Natural killer cell treated with Interleukin-12 subunit alpha and Interleukin-12 subunit beta and Interleukin-15 and Interleukin-18, amount 100 ng/mL, for 72 hours (primary cell): ENCODE measurements around the gene LCE2D. TPM values are rescaled to one million over a fixed set of nuclear protein-coding genes. Genes with fewer than 3 reads are reported as not detected.

Source experiments
- ATAC-seq, 2 donors: fragments of 150-1000 bp; cut with Tn5 transposase in 1 of 2; sonication (Bioruptor Pico), chemical (Tn5 transposase) in 1 of 2; 2 replicates each; pipeline ENCODE4 v1.10.0; 2021
- DNase-seq: peaks from one replicate; pipeline ENCODE4 v3.0.0; 2022; ENCODE audit warnings: low spot score
- H3K27ac Mint-ChIP-seq, 2 donors: 1 replicate in 1 of 2; 2 replicates in 1 of 2; pipeline ENCODE4 v1.8.0; 2022; ENCODE audit warnings: mixed read lengths in 2 of 2, mild to moderate bottlenecking in 1 of 2, moderate library complexity in 1 of 2
- H3K27me3 Mint-ChIP-seq, 2 donors: 1 replicate in 1 of 2; 2 replicates in 1 of 2; pipeline ENCODE4 v1.8.0; 2022; ENCODE audit warnings: mixed read lengths in 2 of 2
- H3K36me3 Mint-ChIP-seq: one replicate; pipeline ENCODE4 v1.8.0; 2022; ENCODE audit warnings: mixed read lengths
- H3K4me1 Mint-ChIP-seq, 2 donors: 1 replicate in 1 of 2; 2 replicates in 1 of 2; pipeline ENCODE4 v1.8.0; 2022; ENCODE audit warnings: low read depth in 2 of 2, mixed read lengths in 2 of 2, mild to moderate bottlenecking in 1 of 2
- H3K4me3 Mint-ChIP-seq: one replicate; pipeline ENCODE4 v1.8.0; 2022; ENCODE audit warnings: mixed read lengths
- H3K9me3 Mint-ChIP-seq: 2 replicates; pipeline ENCODE4 v1.8.0; 2022; ENCODE audit warnings: mixed read lengths
- total RNA-seq, 2 donors: library from RNA; stranded (reverse); gene quantifications; one replicate each; pipeline ENCODE4 v1.2.3, GENCODE V29; 2022

Gene LCE2D
- total RNA-seq = not detected

- DNase-seq (no peak), ATAC-seq (peak in 1 of 2 donors; percentile 53)
- Mint-ChIP-seq H3K4me3 (no peak within 1 kb of the TSS), H3K4me1 (no peaks in the 10 kb centered on the region), H3K36me3 (no peaks in the 10 kb centered on the region), H3K27ac (no peak within 1 kb of the TSS), H3K9me3 (no peaks in the 10 kb centered on the region), H3K27me3 (peaks cover 29 to 33% of the 10 kb centered on the region in 2 donors)
Measured at GRCh38 chr1:152663098-152663497, at the start of gene LCE2D. Gene LCE2D, plus strand, starts transcription at chr1:152663380. Its CDS starts 726 bp downstream, at chr1:152664106.

- ATAC-seq (no peak), DNase-seq (no peak)
- Mint-ChIP-seq H3K4me3 (no peak within 1 kb of the TSS), H3K27me3 (peaks cover 7 to 8% of the 10 kb centered on the region in 2 donors), H3K9me3 (peaks cover 3% of the 10 kb centered on the region), H3K36me3 (peaks cover 4% of the 10 kb centered on the region), H3K27ac (no peak within 1 kb of the TSS), H3K4me1 (no peaks in the 10 kb centered on the region)
Measured at GRCh38 chr1:152613511-152613910, 49.7 kb upstream of the LCE2D start, which contains the start of gene LCE3B. Gene LCE3B, plus strand, starts transcription at chr1:152613811. Its CDS starts 0 bp downstream, at chr1:152613811.

- Mint-ChIP-seq H3K4me3 (no peak overlapping the region), H3K27me3 (peaks cover 21 to 27% of the 10 kb centered on the region in 2 donors), H3K9me3 (peaks cover 6% of the 10 kb centered on the region), H3K36me3 (peaks cover 7% of the 10 kb centered on the region), H3K4me1 (peaks cover 3 to 4% of the 10 kb centered on the region in 2 donors), H3K27ac (no peak overlapping the region)
- DNase-seq (no peak), ATAC-seq (peak in 1 of 2 donors; percentile 50)
Measured at GRCh38 chr1:152621993-152622392, 41.2 kb upstream of the LCE2D start.

- peak; percentile 58 to 69 for ATAC-seq
- H3K27ac Mint-ChIP-seq = no peak within 1 kb of the TSS
Measured at GRCh38 chr1:152622803-152623202, 40.4 kb upstream of the LCE2D start, which contains the start of gene LCE3A. Gene LCE3A, minus strand, starts transcription at chr1:152623103. Its CDS starts 0 bp downstream, at chr1:152623103.

GRCh38 chr1:152623203-152623844 lies 39.9 kb upstream of the LCE2D start:
- Mint-ChIP-seq H3K4me3 (no peak overlapping the region), H3K4me1 (peaks cover 3 to 4% of the 10 kb centered on the region in 2 donors), H3K9me3 (peaks cover 5% of the 10 kb centered on the region), H3K36me3 (peaks cover 5% of the 10 kb centered on the region), H3K27ac (no peak overlapping the region), H3K27me3 (peaks cover 23 to 39% of the 10 kb centered on the region in 2 donors)
- ATAC-seq = peak; percentile 41 to 48
- DNase-seq = no peak

More at GRCh38 chr1:152622803-152623202, 40.4 kb upstream of the LCE2D start, which contains the start of gene LCE3A:
- Mint-ChIP-seq H3K27me3 (peaks cover 22 to 35% of the 10 kb centered on the region in 2 donors), H3K9me3 (peaks cover 6% of the 10 kb centered on the region), H3K36me3 (peaks cover 7% of the 10 kb centered on the region), H3K4me3 (no peak within 1 kb of the TSS), H3K4me1 (peaks cover 3 to 4% of the 10 kb centered on the region in 2 donors)
- DNase-seq = no peak

GRCh38 chr1:152626744-152627143 lies 36.4 kb upstream of the LCE2D start:
- no peaks in the 10 kb centered on the region for H3K36me3 Mint-ChIP-seq
- no peak overlapping the region for H3K4me3 Mint-ChIP-seq
- peaks cover 25 to 54% of the 10 kb centered on the region in 2 donors for H3K27me3 Mint-ChIP-seq
- H3K9me3 Mint-ChIP-seq = no peaks in the 10 kb centered on the region
- ATAC-seq (no peak), DNase-seq (no peak)
- peaks cover 3 to 4% of the 10 kb centered on the region in 2 donors for H3K4me1 Mint-ChIP-seq
- H3K27ac Mint-ChIP-seq = no peak overlapping the region

- Mint-ChIP-seq H3K27me3 (peaks cover 20 to 54% of the 10 kb centered on the region in 2 donors), H3K4me3 (no peak overlapping the region), H3K4me1 (no peaks in the 10 kb centered on the region), H3K27ac (no peak overlapping the region), H3K36me3 (no peaks in the 10 kb centered on the region), H3K9me3 (no peaks in the 10 kb centered on the region)
- DNase-seq (no peak), ATAC-seq (no peak)
Measured at GRCh38 chr1:152630596-152630995, 32.6 kb upstream of the LCE2D start.

- Mint-ChIP-seq H3K9me3 (no peaks in the 10 kb centered on the region), H3K27me3 (peaks cover 8 to 11% of the 10 kb centered on the region in 2 donors), H3K36me3 (no peaks in the 10 kb centered on the region), H3K4me3 (no peak overlapping the region), H3K27ac (no peak overlapping the region), H3K4me1 (no peaks in the 10 kb centered on the region)
- no peak for ATAC-seq
- DNase-seq = no peak
Measured at GRCh38 chr1:152640351-152640750, 22.8 kb upstream of the LCE2D start.

- no peaks in the 10 kb centered on the region for H3K4me1 Mint-ChIP-seq
- no peaks in the 10 kb centered on the region for H3K36me3 Mint-ChIP-seq
- no peak overlapping the region for H3K4me3 Mint-ChIP-seq
- no peak for ATAC-seq
- no peaks in the 10 kb centered on the region for H3K9me3 Mint-ChIP-seq
- no peak for DNase-seq
- peaks cover 20 to 21% of the 10 kb centered on the region in 2 donors for H3K27me3 Mint-ChIP-seq
- no peak overlapping the region for H3K27ac Mint-ChIP-seq
Measured at GRCh38 chr1:152643945-152644344, 19.2 kb upstream of the LCE2D start.

GRCh38 chr1:152645146-152645545 lies 18.0 kb upstream of the LCE2D start:
- Mint-ChIP-seq H3K4me3 (no peak overlapping the region), H3K36me3 (no peaks in the 10 kb centered on the region), H3K27ac (no peak overlapping the region), H3K9me3 (no peaks in the 10 kb centered on the region), H3K4me1 (no peaks in the 10 kb centered on the region), H3K27me3 (peaks cover 26 to 29% of the 10 kb centered on the region in 2 donors)
- DNase-seq (no peak), ATAC-seq (no peak)

GRCh38 chr1:152646656-152647055 lies 16.5 kb upstream of the LCE2D start:
- no peak overlapping the region for H3K27ac Mint-ChIP-seq
- no peak for DNase-seq
- H3K4me1 Mint-ChIP-seq = no peaks in the 10 kb centered on the region
- H3K9me3 Mint-ChIP-seq = no peaks in the 10 kb centered on the region
- peaks cover 33 to 37% of the 10 kb centered on the region in 2 donors for H3K27me3 Mint-ChIP-seq
- no peak overlapping the region for H3K4me3 Mint-ChIP-seq
- H3K36me3 Mint-ChIP-seq = no peaks in the 10 kb centered on the region
- no peak for ATAC-seq

GRCh38 chr1:152654110-152654509 lies 9.1 kb upstream of the LCE2D start:
- Mint-ChIP-seq H3K36me3 (no peaks in the 10 kb centered on the region), H3K27ac (no peak overlapping the region), H3K9me3 (no peaks in the 10 kb centered on the region), H3K4me3 (no peak overlapping the region), H3K27me3 (peaks cover 25 to 33% of the 10 kb centered on the region in 2 donors), H3K4me1 (peaks cover 2 to 4% of the 10 kb centered on the region in 2 donors)
- ATAC-seq (no peak), DNase-seq (peak; percentile 66)

GRCh38 chr1:152656459-152656858 lies 6.7 kb upstream of the LCE2D start:
- Mint-ChIP-seq H3K9me3 (no peaks in the 10 kb centered on the region), H3K36me3 (no peaks in the 10 kb centered on the region), H3K4me1 (peaks cover 2 to 4% of the 10 kb centered on the region in 2 donors), H3K27ac (no peak overlapping the region), H3K4me3 (no peak overlapping the region), H3K27me3 (peaks cover 25 to 27% of the 10 kb centered on the region in 2 donors)
- DNase-seq (no peak), ATAC-seq (no peak)

GRCh38 chr1:152657677-152658076 lies 5.5 kb upstream of the LCE2D start:
- no peak for DNase-seq
- Mint-ChIP-seq H3K4me3 (no peak overlapping the region), H3K27me3 (peaks cover 26 to 27% of the 10 kb centered on the region in 2 donors), H3K9me3 (no peaks in the 10 kb centered on the region), H3K4me1 (peaks cover 2 to 4% of the 10 kb centered on the region in 2 donors), H3K36me3 (no peaks in the 10 kb centered on the region), H3K27ac (no peak overlapping the region)
- no peak for ATAC-seq
